GM19099 (cell line): ENCODE data around the gene COBL.

Source experiments
- POLR2A ChIP-seq: IDR thresholded peaks from 3 replicates; pipeline ENCODE4 v1.6.1; 2011; ENCODE audit warnings: low read depth; ENCODE audit not compliant: insufficient read length; ENCODE audit errors: extremely low read depth

Gene COBL

GRCh38 chr7:51085034-51085692 is 231.4 kb downstream of the COBL start:
- TF ChIP-seq POLR2A = no peak

- TF ChIP-seq POLR2A = no peak
Measured at GRCh38 chr7:51084121-51084520, 232.5 kb downstream of the COBL start.

- TF ChIP-seq POLR2A = no peak
Measured at GRCh38 chr7:51082940-51083533, 233.6 kb downstream of the COBL start.

- TF ChIP-seq POLR2A = no peak
Measured at GRCh38 chr7:51082096-51082840, 234.3 kb downstream of the COBL start.

GRCh38 chr7:51081270-51081890 is 235.2 kb downstream of the COBL start:
- TF ChIP-seq POLR2A = no peak

GRCh38 chr7:51080622-51081269 is 235.9 kb downstream of the COBL start:
- TF ChIP-seq POLR2A = no peak

- no peak for TF ChIP-seq POLR2A
Measured at GRCh38 chr7:51080216-51080615, 236.4 kb downstream of the COBL start.

- TF ChIP-seq POLR2A = no peak
Measured at GRCh38 chr7:51079494-51079893, 237.1 kb downstream of the COBL start.

GRCh38 chr7:51078653-51079052 is 238.0 kb downstream of the COBL start:
- no peak for TF ChIP-seq POLR2A

GRCh38 chr7:51077987-51078370 is 238.6 kb downstream of the COBL start:
- TF ChIP-seq POLR2A = no peak

- TF ChIP-seq POLR2A = no peak
Measured at GRCh38 chr7:51077316-51077986, 239.2 kb downstream of the COBL start.

GRCh38 chr7:51075681-51076580 is 240.7 kb downstream of the COBL start:
- TF ChIP-seq POLR2A = no peak

- TF ChIP-seq POLR2A = no peak
Measured at GRCh38 chr7:51073171-51073570, 243.4 kb downstream of the COBL start.

GRCh38 chr7:51072281-51072680 is 244.3 kb downstream of the COBL start:
- no peak for TF ChIP-seq POLR2A

- TF ChIP-seq POLR2A = no peak
Measured at GRCh38 chr7:51071427-51071826, 245.2 kb downstream of the COBL start.
